H1 (cell line): ENCODE data around the gene MTCH1. TPM values are rescaled to one million over a fixed set of nuclear protein-coding genes. Genes with fewer than 3 reads are reported as not detected.

Source experiments
- CTCF ChIA-PET: fragments of 300-600 bp; sonication (Branson Sonifier 250); formaldehyde crosslinking; loops from one replicate; lab custom pipeline; 2021; ENCODE audit not compliant: partially characterized antibody; lab: Charles Lee
- POLR2A ChIA-PET: fragments of 300-600 bp; sonication (Branson Sonifier 250); formaldehyde crosslinking; loops from one replicate; lab custom pipeline; 2021; ENCODE audit warnings: inconsistent platforms; ENCODE audit not compliant: partially characterized antibody; lab: Charles Lee
- DNase-seq, 2 experiments: peaks; one replicate each; pipeline versions ENCODE4 v3.0.0 to v3.0.0-alpha.2; 2010 to 2022; ENCODE audit warnings: low spot score in 2 of 2, low read depth in 1 of 2, mixed read lengths in 1 of 2
- FAIRE-seq: peaks from 2 replicates; lab custom pipeline; 2011; peaks lifted over from hg19 to GRCh38; lab: Jason Lieb, UNC
- H2AFZ ChIP-seq: 2 replicates; pipeline ENCODE4 v1.8.1; 2012; ENCODE audit warnings: low read length, inconsistent platforms
- H2AK5ac ChIP-seq: 2 replicates; pipeline ENCODE4 v1.6.1; 2013; ENCODE audit warnings: low read depth, low read length
- H2BK120ac ChIP-seq: replicated peaks from 2 replicates; pipeline ENCODE3; 2013; ENCODE audit warnings: low read depth, low read length, inconsistent platforms
- H2BK12ac ChIP-seq: 2 replicates; pipeline ENCODE4 v1.6.1; 2013; ENCODE audit warnings: low read depth, low read length
- H2BK15ac ChIP-seq: 2 replicates; pipeline ENCODE4 v1.6.1; 2013; ENCODE audit warnings: low read length
- H2BK20ac ChIP-seq: 2 replicates; pipeline ENCODE4 v1.6.1; 2013; ENCODE audit warnings: low read length
- H2BK5ac ChIP-seq: 2 replicates; pipeline ENCODE4 v1.6.1; 2013; ENCODE audit warnings: low read depth, low read length
- H3K14ac ChIP-seq: 2 replicates; pipeline ENCODE4 v1.6.1; 2013; ENCODE audit warnings: inconsistent platforms; ENCODE audit not compliant: insufficient read length
- H3K18ac ChIP-seq: 2 replicates; pipeline ENCODE4 v1.6.1; 2013; ENCODE audit warnings: low read length; ENCODE audit errors: extremely low read depth
- H3K23ac ChIP-seq: 2 replicates; pipeline ENCODE4 v1.6.1; 2013; ENCODE audit warnings: inconsistent platforms; ENCODE audit not compliant: insufficient read length
- H3K23me2 ChIP-seq: 2 replicates; pipeline ENCODE4 v1.6.1; 2013; ENCODE audit warnings: low read depth, low read length
- H3K27ac ChIP-seq: 2 replicates; pipeline ENCODE4 v1.6.1; 2011; ENCODE audit warnings: low read depth, low read length, inconsistent platforms
- H3K27me3 ChIP-seq, 4 experiments: replicated peaks in 1 of 4; 1 replicate in 1 of 4; 2 replicates in 3 of 4; pipeline versions ENCODE4 v1.6.1 to v1.8.1; 2011 to 2013; ENCODE audit warnings: low read length in 3 of 4, mild to moderate bottlenecking in 3 of 4, inconsistent platforms in 2 of 4, mixed read lengths in 2 of 4, moderate library complexity in 1 of 4; ENCODE audit not compliant: control insufficient read depth in 3 of 4, insufficient read depth in 3 of 4; ENCODE audit errors: extremely low read depth in 1 of 4
- H3K36me3 ChIP-seq, 4 experiments: 2 replicates each; pipeline versions ENCODE4 v1.6.1 to v1.8.1; 2011 to 2013; ENCODE audit warnings: mild to moderate bottlenecking in 4 of 4, low read length in 3 of 4, moderate library complexity in 2 of 4, control low read depth in 1 of 4, inconsistent platforms in 1 of 4; ENCODE audit not compliant: insufficient read depth in 4 of 4, control insufficient read depth in 2 of 4
- H3K4ac ChIP-seq: replicated peaks from 2 replicates; pipeline ENCODE3; 2013; ENCODE audit warnings: low read length, low read depth, mixed read lengths, inconsistent platforms; ENCODE audit not compliant: insufficient read length
- H3K4me1 ChIP-seq, 4 experiments: replicated peaks in 1 of 4; 1 replicate in 1 of 4; 2 replicates in 3 of 4; pipeline versions ENCODE4 v1.6.1 to v1.8.1; 2011 to 2013; ENCODE audit warnings: low read length in 3 of 4, inconsistent platforms in 2 of 4, mixed read lengths in 1 of 4; ENCODE audit not compliant: insufficient read depth in 4 of 4, control insufficient read depth in 3 of 4
- H3K4me2 ChIP-seq, 2 experiments: 2 replicates each; pipeline versions ENCODE4 v1.6.1 to v1.8.1; 2011 to 2013; ENCODE audit warnings: low read depth in 2 of 2, low read length in 2 of 2, control low read depth in 1 of 2, inconsistent platforms in 1 of 2, mild to moderate bottlenecking in 1 of 2; ENCODE audit not compliant: insufficient read depth in 1 of 2
- H3K4me3 ChIP-seq, 4 experiments: fragments of 200-600, 300-600 bp in 1 of 4; sonication (generic), shearing (Covaris generic), sonication (Bioruptor Twin) in 1 of 4; 2 replicates each; pipeline versions ENCODE4 v1.5.1 to v1.8.1; 2011 to 2016; ENCODE audit warnings: low read length in 4 of 4, low read depth in 3 of 4, control low read depth in 2 of 4, inconsistent platforms in 2 of 4, mild to moderate bottlenecking in 2 of 4, mixed read lengths in 1 of 4, moderate library complexity in 1 of 4; ENCODE audit not compliant: insufficient read depth in 2 of 4; ENCODE audit errors: extremely low read depth in 1 of 4
- H3K56ac ChIP-seq: replicated peaks from 2 replicates; pipeline ENCODE3; 2013; ENCODE audit warnings: low read depth, mild to moderate bottlenecking, mixed read lengths, low read length, inconsistent platforms; ENCODE audit not compliant: insufficient read length
- H3K79me1 ChIP-seq: 2 replicates; pipeline ENCODE4 v1.6.1; 2013; ENCODE audit warnings: low read depth, low read length, control low read depth
- H3K79me2 ChIP-seq, 2 experiments: 2 replicates each; pipeline versions ENCODE4 v1.6.1 to v1.8.1; 2012 to 2013; ENCODE audit warnings: low read length in 2 of 2, mild to moderate bottlenecking in 2 of 2, inconsistent platforms in 1 of 2; ENCODE audit not compliant: insufficient read depth in 2 of 2, control insufficient read depth in 1 of 2
- H3K9ac ChIP-seq, 4 experiments: replicated peaks in 1 of 4; 1 replicate in 1 of 4; 2 replicates in 3 of 4; pipeline versions ENCODE4 v1.6.1 to v1.8.1; 2011 to 2013; ENCODE audit warnings: low read depth in 3 of 4, low read length in 3 of 4, control low read depth in 2 of 4, mild to moderate bottlenecking in 2 of 4, moderate library complexity in 2 of 4, inconsistent platforms in 1 of 4; ENCODE audit errors: extremely low read depth in 1 of 4
- H3K9me3 ChIP-seq, 2 experiments: 2 replicates each; pipeline versions ENCODE4 v1.6.1 to v1.8.1; 2012 to 2013; ENCODE audit warnings: mild to moderate bottlenecking in 2 of 2, moderate library complexity in 2 of 2, control low read depth in 1 of 2, inconsistent platforms in 1 of 2, low read depth in 1 of 2, low read length in 1 of 2, mixed read lengths in 1 of 2; ENCODE audit not compliant: insufficient read depth in 2 of 2
- H4K20me1 ChIP-seq, 2 experiments: replicated peaks in 1 of 2; 2 replicates each; pipeline versions ENCODE3 to v1.8.1; 2011 to 2013; ENCODE audit warnings: inconsistent platforms in 2 of 2, low read length in 2 of 2, mild to moderate bottlenecking in 1 of 2; ENCODE audit not compliant: insufficient read depth in 2 of 2, control insufficient read depth in 1 of 2
- H4K5ac ChIP-seq: 2 replicates; pipeline ENCODE4 v1.6.1; 2013; ENCODE audit warnings: low read length, low read depth, mixed read lengths, inconsistent platforms; ENCODE audit not compliant: insufficient read length
- H4K8ac ChIP-seq: 2 replicates; pipeline ENCODE4 v1.8.0; 2013; ENCODE audit warnings: mild to moderate bottlenecking, moderate library complexity, low read length, inconsistent platforms; ENCODE audit not compliant: insufficient read depth; ENCODE audit errors: extremely low read depth
- H4K91ac ChIP-seq: replicated peaks from 2 replicates; pipeline ENCODE3; 2013; ENCODE audit warnings: low read length, mixed read lengths, inconsistent platforms; ENCODE audit not compliant: insufficient read length
- EZH2 ChIP-seq: fragments of 200-600 bp; sonication (generic); IDR thresholded peaks from 2 replicates; pipeline ENCODE4 v1.7.1; 2012; ENCODE audit warnings: low read depth, mild to moderate bottlenecking, moderate library complexity, low read length, inconsistent platforms; ENCODE audit not compliant: severe bottlenecking
- WGBS, 2 experiments: shearing (Covaris generic) in 1 of 2; methylation state at CpG; one replicate each; pipeline versions ENCODE4 v1.1.6 to v1.1.7; 2013 to 2015; ENCODE audit warnings: low lambda C conversion rate in 2 of 2, mixed read lengths in 2 of 2, inconsistent platforms in 1 of 2, low coverage in 1 of 2, missing lambda C conversion rate in 1 of 2; ENCODE audit not compliant: insufficient replicate concordance in 2 of 2, insufficient coverage in 1 of 2, insufficient read length in 1 of 2; ENCODE audit errors: extremely low coverage in 1 of 2, missing lambda C conversion rate in 1 of 2; 5-methylcytosine and 5-hydroxymethylcytosine counted together
- polyA plus RNA-seq, 7 experiments: library from polyadenylated mRNA; depleted of rRNA in 3 of 7; stranded (reverse) in 5 of 7; unstranded in 2 of 7; fragments of >200 nt in 5 of 7; fragments of 200-250 nt in 2 of 7; gene quantifications; 1 replicate in 5 of 7; 2 replicates in 1 of 7; 4 replicates in 1 of 7; pipeline versions ENCODE4 v1.2.1 to v1.2.3, GENCODE V29; 2011 to 2013; ENCODE audit warnings: missing spikeins in 2 of 7, mixed read lengths in 2 of 7
- total RNA-seq: library from RNA; stranded (reverse); fragmentation: NEBNext Ultra II Directional; extraction: Animal tissue kit (Norgen Biotek cat#: 25700); gene quantifications from 2 replicates; pipeline ENCODE4 v1.2.1, GENCODE V29; 2021

Gene MTCH1
- total and polyA plus RNA-seq, 2 of the 8 experiments (the other 6 are each of a cell fraction or from before 2014, with no cell fraction given), result 169 to 214 TPM

- Histone ChIP-seq H3K56ac (no peak overlapping the region), H3K9ac (no peak overlapping the region), H4K91ac (no peak overlapping the region), H3K23me2 (no peaks in the 10 kb centered on the region), H4K5ac (no peak overlapping the region), H3K4me1 (peaks cover 0 to 8% (median 5%) of the 10 kb centered on the region in 4 experiments; a peak in 5 of 7 replicates), H2BK120ac (no peak overlapping the region), H3K4me2 (no peak overlapping the region), H3K4me3 (no peak overlapping the region), H4K8ac (no peak overlapping the region), H2AFZ (no peak overlapping the region), H3K9me3 (no peaks in the 10 kb centered on the region), H3K27ac (no peak overlapping the region), H3K14ac (no peak overlapping the region), H4K20me1 (peaks cover 0 to 2% of the 10 kb centered on the region in 2 experiments), H2BK20ac (no peak overlapping the region), H2BK12ac (no peak overlapping the region), H2BK15ac (no peak overlapping the region), H2AK5ac (no peak overlapping the region), H3K79me1 (no peaks in the 10 kb centered on the region), H2BK5ac (no peak overlapping the region), H3K36me3 (no peaks in the 10 kb centered on the region), H3K18ac (no peak overlapping the region), H3K4ac (no peak overlapping the region), H3K79me2 (no peaks in the 10 kb centered on the region), H3K27me3 (no peaks in the 10 kb centered on the region), H3K23ac (no peak overlapping the region)
- no peak for TF ChIP-seq EZH2
- POLR2A ChIA-PET, result no interaction called here
- DNase-seq (no peak), FAIRE-seq (no peak)
- CTCF ChIA-PET, result interaction anchor here (0.7 to 1.2 kb wide), 4 partner anchors 58 to 177 kb away, joined by 3 to 4 read pairs (median 3); no protein-coding TSS in a partner anchor
- 92% methylated on average over 17 of the region's 17 CpGs; no CpG with 5 or more reads in 1 of the 2 experiments for WGBS, 2 experiments
Observed at GRCh38 chr6:36959555-36960250, 26.3 kb downstream of the MTCH1 start.
